Sigmoid colon (tissue), 7 donors: Measurements from ENCODE around the gene RPL10A. TPM values are rescaled to one million over a fixed set of nuclear protein-coding genes. Genes with fewer than 3 reads are reported as not detected.

Experiments used
- DNase-seq: peaks from one replicate; pipeline ENCODE4 v3.0.0-alpha.2; 2019
- H3K27ac ChIP-seq, 4 donors: fragments of 200-600 bp; sonication (generic); one replicate each; pipeline ENCODE4 v1.5.1; 2016 to 2019; ENCODE audit warnings: mild to moderate bottlenecking in 1 of 4
- H3K27me3 ChIP-seq, 3 donors: fragments of 200-600 bp; sonication (generic); one replicate each; pipeline ENCODE4 v1.5.1; 2019; ENCODE audit warnings: mild to moderate bottlenecking in 1 of 3
- H3K36me3 ChIP-seq, 4 donors: fragments of 200-600 bp; sonication (generic); one replicate each; pipeline ENCODE4 v1.5.1; 2016 to 2019
- H3K4me1 ChIP-seq, 4 donors: fragments of 200-600 bp; sonication (generic); one replicate each; pipeline ENCODE4 v1.5.1; 2017 to 2019
- H3K4me3 ChIP-seq, 4 donors: fragments of 200-600 bp; sonication (generic); one replicate each; pipeline ENCODE4 v1.5.1; 2017 to 2019; ENCODE audit warnings: mild to moderate bottlenecking in 2 of 4, moderate library complexity in 1 of 4
- H3K9me3 ChIP-seq, 4 donors: fragments of 200-600 bp in 3 of 4; sonication (generic) in 3 of 4; one replicate each; pipeline versions ENCODE4 v1.5.1 to v1.6.1; 2013 to 2019
- EP300 ChIP-seq, 4 donors: sonication (generic); formaldehyde crosslinking; IDR thresholded peaks; one replicate each; pipeline ENCODE4 v1.6.1; 2017; ENCODE audit warnings: antibody characterized with exemption in 4 of 4
- POLR2A ChIP-seq, 2 donors: fragments of 450-650 bp; IDR thresholded peaks; one replicate each; pipeline ENCODE4 v1.6.1; 2016; ENCODE audit warnings: antibody characterized with exemption in 2 of 2, mild to moderate bottlenecking in 2 of 2, moderate library complexity in 2 of 2
- POLR2AphosphoS5 ChIP-seq, 4 donors: sonication (generic); formaldehyde crosslinking; IDR thresholded peaks; one replicate each; pipeline ENCODE4 v1.6.1; 2017; ENCODE audit warnings: antibody characterized with exemption in 4 of 4
- WGBS, 2 donors: extraction: QIAGEN DNeasy Blood & Tissue Kit; methylation state at CpG; one replicate each; pipeline ENCODE4 v1.1.7; 2013; 5-methylcytosine and 5-hydroxymethylcytosine counted together
- intact Hi-C: fragments of 100-400 bp; cut with DNase I; formaldehyde crosslinking; loops from one replicate; pipeline ENCODE4 v1.15.1; 2023
- polyA plus RNA-seq, 3 donors: library from polyadenylated mRNA; stranded (reverse); fragments of 200-250 nt; gene quantifications; one replicate each; pipeline ENCODE4 v1.2.3, GENCODE V29; 2013
- total RNA-seq, 4 donors: library from RNA; depleted of rRNA; stranded (reverse); fragments of >200 nt; gene quantifications; one replicate each; pipeline ENCODE4 v1.1.0, GENCODE V29; 2016
- TF ChIP-seq, protein P1 (sequence below), 4 experiments: fragments of 450-650 bp in 3 of 4; fragments of 200-600 bp in 1 of 4; IDR thresholded peaks; one replicate each; pipeline ENCODE4 v1.5.1; 2016 to 2019; ENCODE audit warnings: antibody characterized with exemption in 4 of 4, mild to moderate bottlenecking in 3 of 4, moderate library complexity in 2 of 4
- donor health status: healthy with polysubstance abuse.
- donor health status: Bipolar disorder and iron deficiency.
- donor health status: healthy.

Gene RPL10A
- total and polyA plus RNA-seq, 7 donors = 1,381 to 3,217 (median 2,085) TPM

DNA sequence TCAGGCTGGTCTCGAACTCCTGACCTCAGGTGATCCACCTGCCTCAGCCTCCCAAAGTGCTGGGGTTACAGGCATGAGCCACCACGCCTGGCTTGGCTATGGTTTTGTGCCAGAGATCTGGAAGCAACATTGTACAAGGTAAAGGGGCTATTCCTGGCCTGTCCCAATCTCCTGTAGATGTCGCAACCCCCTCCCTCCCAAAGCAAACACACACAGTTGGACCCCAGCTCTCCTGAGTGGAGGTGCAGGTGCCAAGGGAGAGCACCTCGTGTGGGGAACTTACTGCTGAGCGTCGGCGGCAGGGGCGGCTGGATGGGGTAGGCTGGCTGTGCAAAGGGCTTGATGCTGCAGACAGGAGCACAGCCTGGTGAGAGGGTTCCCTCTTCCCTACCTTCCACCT is 8.8 kb downstream of the RPL10A start:
- 87 to 89% methylated on average over 8 of the region's 8 CpGs for WGBS, 2 donors
- intact Hi-C loops = no loop called here
- peaks cover 18 to 99% (median 68%) of the 10 kb centered on the region in 4 donors for H3K36me3 ChIP-seq

DNA sequence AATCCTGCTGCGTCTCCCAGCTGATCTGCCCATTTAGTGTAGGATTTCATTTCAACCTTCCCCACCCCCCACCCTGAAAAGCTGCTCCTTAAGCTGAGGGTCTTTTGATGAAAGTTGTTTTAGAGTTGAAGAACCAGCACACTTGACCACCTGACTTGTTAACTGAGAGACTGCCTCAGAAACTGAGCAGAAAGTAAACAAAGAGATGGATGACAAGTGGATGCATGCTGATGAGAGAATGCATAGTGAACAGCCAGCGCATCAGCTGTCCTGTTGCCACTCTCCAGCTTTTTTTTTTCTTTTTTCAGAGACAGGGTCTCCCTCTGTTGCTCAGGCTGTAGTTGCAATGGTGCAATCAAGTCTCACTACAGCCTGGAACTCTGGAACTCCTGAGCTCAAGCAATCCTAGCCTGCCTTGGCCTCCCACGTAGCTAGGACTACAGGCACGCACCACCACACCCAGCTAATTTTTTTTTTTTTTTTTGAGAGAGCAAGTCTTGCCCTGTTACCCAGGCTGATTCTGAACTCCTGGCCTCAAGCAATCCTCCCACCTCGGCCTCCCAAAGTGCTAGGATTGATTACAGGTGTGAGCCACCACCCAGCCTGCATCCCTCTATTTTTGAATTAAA is 9.5 kb downstream of the RPL10A start:
- Histone ChIP-seq H3K4me1 (peaks cover 0 to 16% (median 4%) of the 10 kb centered on the region in 4 donors), H3K27ac (peak overlapping the region in 1 of 4 donors; percentile 18), H3K36me3 (peaks cover 14 to 99% (median 65%) of the 10 kb centered on the region in 4 donors), H3K9me3 (no peaks in the 10 kb centered on the region), H3K4me3 (no peak overlapping the region), H3K27me3 (no peaks in the 10 kb centered on the region)
- TF ChIP-seq POLR2A (IDR thresholded peaks at IDR 0.05) = no peak
- TF ChIP-seq, protein P1, sequence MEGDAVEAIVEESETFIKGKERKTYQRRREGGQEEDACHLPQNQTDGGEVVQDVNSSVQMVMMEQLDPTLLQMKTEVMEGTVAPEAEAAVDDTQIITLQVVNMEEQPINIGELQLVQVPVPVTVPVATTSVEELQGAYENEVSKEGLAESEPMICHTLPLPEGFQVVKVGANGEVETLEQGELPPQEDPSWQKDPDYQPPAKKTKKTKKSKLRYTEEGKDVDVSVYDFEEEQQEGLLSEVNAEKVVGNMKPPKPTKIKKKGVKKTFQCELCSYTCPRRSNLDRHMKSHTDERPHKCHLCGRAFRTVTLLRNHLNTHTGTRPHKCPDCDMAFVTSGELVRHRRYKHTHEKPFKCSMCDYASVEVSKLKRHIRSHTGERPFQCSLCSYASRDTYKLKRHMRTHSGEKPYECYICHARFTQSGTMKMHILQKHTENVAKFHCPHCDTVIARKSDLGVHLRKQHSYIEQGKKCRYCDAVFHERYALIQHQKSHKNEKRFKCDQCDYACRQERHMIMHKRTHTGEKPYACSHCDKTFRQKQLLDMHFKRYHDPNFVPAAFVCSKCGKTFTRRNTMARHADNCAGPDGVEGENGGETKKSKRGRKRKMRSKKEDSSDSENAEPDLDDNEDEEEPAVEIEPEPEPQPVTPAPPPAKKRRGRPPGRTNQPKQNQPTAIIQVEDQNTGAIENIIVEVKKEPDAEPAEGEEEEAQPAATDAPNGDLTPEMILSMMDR (IDR thresholded peaks at IDR 0.05) = no peak
- WGBS, 2 donors = 94% methylated on average over 5 of the region's 5 CpGs
- DNase-seq = no peak
- intact Hi-C loops = no loop called here

More for the DNA sequence above, 8.8 kb downstream of the RPL10A start:
- peak in 1 of 4 donors; percentile 9 for TF ChIP-seq POLR2AphosphoS5 (IDR thresholded peaks at IDR 0.05)
- TF ChIP-seq, protein P1 (IDR thresholded peaks at IDR 0.05) = no peak
- Histone ChIP-seq H3K4me3 (no peak overlapping the region), H3K9me3 (no peaks in the 10 kb centered on the region), H3K27ac (no peak overlapping the region), H3K27me3 (no peaks in the 10 kb centered on the region), H3K4me1 (peaks cover 0 to 18% (median 10%) of the 10 kb centered on the region in 4 donors)
- no peak for DNase-seq

DNA sequence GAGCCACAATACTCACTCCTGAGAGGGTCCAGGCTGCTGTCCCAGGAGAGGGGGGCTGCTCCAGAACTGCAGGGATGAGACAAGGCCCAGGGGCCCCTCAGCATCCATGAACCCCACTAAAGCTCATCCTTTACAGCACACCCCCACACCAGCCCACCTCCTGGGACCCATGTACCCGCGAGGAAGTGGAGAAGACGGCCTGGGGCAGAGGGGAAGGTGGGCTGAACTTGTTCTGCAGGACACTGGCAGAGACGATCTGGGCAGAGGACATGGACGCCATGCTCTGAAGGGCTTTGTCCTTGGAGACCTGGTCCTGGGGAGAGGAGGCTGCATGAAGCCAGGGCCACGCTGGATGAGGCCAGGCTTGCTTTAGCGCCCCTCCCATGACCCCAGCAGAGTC is 10.1 kb downstream of the RPL10A start:
- peaks cover 14 to 99% (median 62%) of the 10 kb centered on the region in 4 donors for H3K36me3 ChIP-seq
- DNase-seq = no peak
- no peak for TF ChIP-seq EP300 (IDR thresholded peaks at IDR 0.05)
- peak in 2 of 4 donors; percentile 14 to 41 for TF ChIP-seq POLR2AphosphoS5 (IDR thresholded peaks at IDR 0.05)
- peaks cover 0 to 16% (median 3%) of the 10 kb centered on the region in 4 donors for H3K4me1 ChIP-seq
- no peak overlapping the region for H3K4me3 ChIP-seq
- no peaks in the 10 kb centered on the region for H3K9me3 ChIP-seq
- WGBS, 2 donors = 91 to 96% methylated on average over 7 of the region's 7 CpGs
- H3K27me3 ChIP-seq = no peaks in the 10 kb centered on the region
- H3K27ac ChIP-seq = peak overlapping the region in 1 of 4 donors; percentile 18
- intact Hi-C loops = no loop called here

DNA sequence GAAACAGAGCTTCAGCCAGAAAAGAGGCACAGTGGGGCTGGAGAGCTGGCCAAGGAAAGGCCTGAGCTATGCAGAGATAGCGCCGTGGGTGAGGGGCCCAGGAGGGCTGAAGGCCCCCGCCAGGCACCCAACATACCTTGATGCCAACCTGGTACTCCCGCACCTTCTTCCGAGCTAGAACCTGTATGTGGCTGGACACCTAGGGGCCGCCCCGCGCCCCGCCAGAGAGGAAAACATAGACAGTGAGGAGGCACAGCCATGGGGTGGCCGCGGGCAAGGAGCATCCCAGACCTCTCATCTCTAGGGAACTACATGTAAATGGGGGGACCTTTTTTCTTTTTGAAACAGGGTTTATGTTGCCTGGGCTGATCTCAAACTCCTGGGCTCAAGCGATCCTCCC is 12.0 kb downstream of the RPL10A start:
- no peaks in the 10 kb centered on the region for H3K27me3 ChIP-seq
- H3K4me1 ChIP-seq = peaks cover 0 to 33% (median 16%) of the 10 kb centered on the region in 4 donors
- intact Hi-C loops = no loop called here
- H3K27ac ChIP-seq = peak overlapping the region in 3 of 4 donors; percentile 100
- TF ChIP-seq, protein P1 (IDR thresholded peaks at IDR 0.05) = no peak
- no peak for TF ChIP-seq EP300 (IDR thresholded peaks at IDR 0.05)
- no peaks in the 10 kb centered on the region for H3K9me3 ChIP-seq
- WGBS, 2 donors = 96 to 97% methylated on average over 12 of the region's 12 CpGs
- no peak for DNase-seq
- H3K4me3 ChIP-seq = no peak overlapping the region
- H3K36me3 ChIP-seq = peaks cover 4 to 100% (median 61%) of the 10 kb centered on the region in 4 donors

DNA sequence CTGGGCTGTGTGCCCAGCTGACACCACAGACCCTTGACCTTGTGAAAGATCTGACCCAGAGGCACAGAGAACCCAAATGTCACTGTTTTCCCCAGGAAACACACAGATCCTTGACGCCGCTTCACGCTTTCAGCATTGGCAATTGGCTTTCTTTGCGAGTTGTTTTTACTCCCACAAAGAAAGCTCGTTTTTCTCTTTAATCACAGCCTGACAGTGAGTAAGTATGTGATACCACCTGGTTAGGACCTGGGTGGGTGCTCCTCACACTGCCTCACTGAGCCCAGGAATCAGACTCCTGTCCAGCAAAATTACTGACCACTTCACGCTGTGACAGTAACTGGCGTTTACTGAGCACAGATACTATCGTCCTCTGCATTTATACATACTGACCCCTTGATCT is 13.0 kb downstream of the RPL10A start:
- no peaks in the 10 kb centered on the region for H3K9me3 ChIP-seq
- peaks cover 4 to 90% (median 50%) of the 10 kb centered on the region in 4 donors for H3K36me3 ChIP-seq
- H3K4me1 ChIP-seq = peaks cover 0 to 44% (median 27%) of the 10 kb centered on the region in 4 donors
- peak overlapping the region; percentile 5 to 100 (median 100) for H3K27ac ChIP-seq
- TF ChIP-seq, protein P1 (IDR thresholded peaks at IDR 0.05) = no peak
- TF ChIP-seq POLR2A (IDR thresholded peaks at IDR 0.05) (no peak), EP300 (IDR thresholded peaks at IDR 0.05) (no peak), POLR2AphosphoS5 (IDR thresholded peaks at IDR 0.05) (no peak)
- 83 to 90% methylated on average over 8 of the region's 8 CpGs for WGBS, 2 donors
- DNase-seq = no peak
- no peak overlapping the region for H3K4me3 ChIP-seq
- H3K27me3 ChIP-seq = no peaks in the 10 kb centered on the region
- intact Hi-C loops = no loop called here
